Measurements from ENCODE around the gene USH2A.

Gene USH2A

DNA sequence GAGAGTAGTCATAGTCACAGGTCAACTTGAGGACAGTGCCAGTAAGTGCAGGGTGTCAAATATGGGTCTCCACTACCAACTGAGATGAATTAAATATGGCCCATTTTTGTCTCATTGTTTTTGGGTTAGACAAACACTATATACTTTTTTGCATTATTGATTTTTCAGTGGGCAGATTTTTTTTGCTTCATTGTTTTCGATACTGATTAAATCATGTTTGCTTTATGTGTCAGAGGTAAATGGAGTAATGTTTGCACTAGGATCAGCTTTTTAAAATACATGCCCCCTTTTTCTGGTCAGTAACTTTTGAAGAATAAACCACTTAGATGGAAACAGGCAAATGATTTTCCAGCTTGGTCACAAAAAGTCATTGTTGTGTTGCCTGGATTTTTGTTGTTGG, 199.0 kb downstream of the USH2A start:
- DNase-seq: no peak
- no peak overlapping the region for H3K4me3 ChIP-seq (ENCODE audit: low read depth, low read length)
- H3K27me3 ChIP-seq (ENCODE audit: insufficient read depth, low read depth, severe bottlenecking): no peaks in the 10 kb centered on the region
- no peak overlapping the region for H3K27ac ChIP-seq
- TF ChIP-seq, protein P1, sequence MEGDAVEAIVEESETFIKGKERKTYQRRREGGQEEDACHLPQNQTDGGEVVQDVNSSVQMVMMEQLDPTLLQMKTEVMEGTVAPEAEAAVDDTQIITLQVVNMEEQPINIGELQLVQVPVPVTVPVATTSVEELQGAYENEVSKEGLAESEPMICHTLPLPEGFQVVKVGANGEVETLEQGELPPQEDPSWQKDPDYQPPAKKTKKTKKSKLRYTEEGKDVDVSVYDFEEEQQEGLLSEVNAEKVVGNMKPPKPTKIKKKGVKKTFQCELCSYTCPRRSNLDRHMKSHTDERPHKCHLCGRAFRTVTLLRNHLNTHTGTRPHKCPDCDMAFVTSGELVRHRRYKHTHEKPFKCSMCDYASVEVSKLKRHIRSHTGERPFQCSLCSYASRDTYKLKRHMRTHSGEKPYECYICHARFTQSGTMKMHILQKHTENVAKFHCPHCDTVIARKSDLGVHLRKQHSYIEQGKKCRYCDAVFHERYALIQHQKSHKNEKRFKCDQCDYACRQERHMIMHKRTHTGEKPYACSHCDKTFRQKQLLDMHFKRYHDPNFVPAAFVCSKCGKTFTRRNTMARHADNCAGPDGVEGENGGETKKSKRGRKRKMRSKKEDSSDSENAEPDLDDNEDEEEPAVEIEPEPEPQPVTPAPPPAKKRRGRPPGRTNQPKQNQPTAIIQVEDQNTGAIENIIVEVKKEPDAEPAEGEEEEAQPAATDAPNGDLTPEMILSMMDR (IDR thresholded peaks at IDR 0.05; ENCODE audit: low read depth, low read length): no peak
- H3K36me3 ChIP-seq: no peaks in the 10 kb centered on the region
- H3K9me3 ChIP-seq (ENCODE audit: severe bottlenecking): no peaks in the 10 kb centered on the region

DNA sequence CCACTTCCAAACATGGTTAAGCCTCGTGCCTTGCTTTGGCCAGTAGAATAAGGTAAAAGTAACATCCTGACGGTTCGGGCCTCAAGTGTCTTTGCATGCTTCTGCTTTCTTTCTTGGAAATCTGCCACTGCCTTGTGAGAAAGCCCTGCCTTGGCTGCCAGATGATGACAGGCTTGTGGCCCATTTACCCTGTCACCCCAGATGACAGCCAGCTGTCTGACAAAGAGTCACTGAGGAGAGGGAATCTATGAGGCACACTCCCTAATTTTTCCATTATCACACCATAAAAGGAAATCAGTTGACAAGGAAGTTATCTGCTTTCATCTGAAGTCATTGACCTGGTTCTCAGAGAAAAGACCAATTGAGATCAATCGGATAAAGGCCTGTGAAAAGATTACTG, 199.8 kb downstream of the USH2A start:
- H3K9me3 ChIP-seq (ENCODE audit: severe bottlenecking): no peaks in the 10 kb centered on the region
- TF ChIP-seq, protein P1 (IDR thresholded peaks at IDR 0.05; ENCODE audit: low read depth, low read length): no peak
- no peaks in the 10 kb centered on the region for H3K27me3 ChIP-seq (ENCODE audit: insufficient read depth, low read depth, severe bottlenecking)
- no peak overlapping the region for H3K4me3 ChIP-seq (ENCODE audit: low read depth, low read length)
- DNase-seq: no peak
- H3K36me3 ChIP-seq: no peaks in the 10 kb centered on the region
- H3K27ac ChIP-seq: no peak overlapping the region

- DNase-seq: no peak
- H3K9me3 ChIP-seq (ENCODE audit: severe bottlenecking): no peaks in the 10 kb centered on the region
- H3K36me3 ChIP-seq: no peaks in the 10 kb centered on the region
- no peak overlapping the region for H3K27ac ChIP-seq
- TF ChIP-seq, protein P1 (IDR thresholded peaks at IDR 0.05; ENCODE audit: low read depth, low read length): no peak
- H3K4me3 ChIP-seq (ENCODE audit: low read depth, low read length): no peak overlapping the region
- no peaks in the 10 kb centered on the region for H3K27me3 ChIP-seq (ENCODE audit: insufficient read depth, low read depth, severe bottlenecking)
Measured at GRCh38 chr1:216222288-216222687, 201.0 kb downstream of the USH2A start.

- H3K9me3 ChIP-seq (ENCODE audit: severe bottlenecking): no peaks in the 10 kb centered on the region
- H3K4me3 ChIP-seq (ENCODE audit: low read depth, low read length): peak overlapping the region; percentile 48
- no peaks in the 10 kb centered on the region for H3K36me3 ChIP-seq
- no peaks in the 10 kb centered on the region for H3K27me3 ChIP-seq (ENCODE audit: insufficient read depth, low read depth, severe bottlenecking)
- TF ChIP-seq, protein P1 (IDR thresholded peaks at IDR 0.05; ENCODE audit: low read depth, low read length): peak; percentile 88
- no peak overlapping the region for H3K27ac ChIP-seq
- DNase-seq: peak; percentile 80
Measured at GRCh38 chr1:216221260-216221700, 202.0 kb downstream of the USH2A start.

DNA sequence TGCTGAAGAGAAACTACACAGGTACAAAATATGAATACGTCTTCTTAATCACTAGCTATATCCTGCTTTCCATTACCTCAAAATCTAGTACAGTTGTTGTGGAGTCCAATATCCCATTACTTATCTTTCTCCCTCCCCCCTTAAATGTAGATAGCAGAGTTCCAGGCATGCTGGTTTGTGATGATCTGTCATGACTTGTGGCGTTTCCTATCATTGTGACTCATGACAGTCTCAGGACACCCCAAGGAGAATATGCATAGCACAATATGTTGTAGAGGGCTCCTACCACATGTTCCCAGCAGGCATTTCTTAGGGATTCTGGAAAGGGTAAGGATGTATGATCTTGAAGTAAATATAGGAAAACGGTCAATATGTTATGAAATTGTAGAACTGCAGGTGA, 206.9 kb downstream of the USH2A start:
- Histone ChIP-seq H3K4me3 (ENCODE audit: low read depth, low read length) (no peak overlapping the region), H3K9me3 (ENCODE audit: severe bottlenecking) (no peaks in the 10 kb centered on the region), H3K27me3 (ENCODE audit: insufficient read depth, low read depth, severe bottlenecking) (no peaks in the 10 kb centered on the region), H3K27ac (no peak overlapping the region), H3K36me3 (no peaks in the 10 kb centered on the region)
- TF ChIP-seq, protein P1 (IDR thresholded peaks at IDR 0.05; ENCODE audit: low read depth, low read length): no peak
- DNase-seq: no peak

DNA sequence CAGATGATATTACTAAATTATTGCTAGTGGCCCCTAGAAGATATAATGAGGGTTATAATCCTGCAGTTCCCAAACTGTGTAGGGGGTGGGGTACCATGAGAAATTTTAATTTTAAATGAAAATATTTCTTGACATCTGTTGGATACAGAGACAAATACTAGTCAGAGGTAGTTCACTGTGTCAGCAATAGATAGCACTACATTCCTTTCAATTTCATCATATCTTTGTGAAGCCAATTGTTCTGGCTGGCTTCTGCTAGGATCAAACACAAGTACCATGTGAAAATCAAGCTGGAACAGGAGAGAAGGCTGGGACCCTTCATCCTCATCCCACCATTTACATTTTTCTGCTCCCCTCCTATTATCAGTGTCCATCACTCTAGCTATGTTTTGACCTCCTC, 208.1 kb downstream of the USH2A start:
- no peaks in the 10 kb centered on the region for H3K27me3 ChIP-seq (ENCODE audit: insufficient read depth, low read depth, severe bottlenecking)
- no peaks in the 10 kb centered on the region for H3K36me3 ChIP-seq
- no peak for DNase-seq
- TF ChIP-seq, protein P1 (IDR thresholded peaks at IDR 0.05; ENCODE audit: low read depth, low read length): no peak
- no peaks in the 10 kb centered on the region for H3K9me3 ChIP-seq (ENCODE audit: severe bottlenecking)
- no peak overlapping the region for H3K27ac ChIP-seq
- no peak overlapping the region for H3K4me3 ChIP-seq (ENCODE audit: low read depth, low read length)

Data from WERI-Rb-1 (cell line).